Hepatocyte (in vitro differentiated cells): ENCODE data around the gene CHST11.

Experiments used
- EZH2 ChIP-seq: fragments of 200-600 bp; sonication (generic); IDR thresholded peaks from 2 replicates; pipeline ENCODE4 v1.6.1; 2016; ENCODE audit warnings: antibody characterized with exemption, mild to moderate bottlenecking, borderline replicate concordance
- TF ChIP-seq, protein P1 (sequence below): fragments of 200-600 bp; sonication (generic); IDR thresholded peaks from 2 replicates; pipeline ENCODE4 v1.5.1; 2016; ENCODE audit warnings: antibody characterized with exemption, mild to moderate bottlenecking; ENCODE audit not compliant: poor library complexity

DNA sequence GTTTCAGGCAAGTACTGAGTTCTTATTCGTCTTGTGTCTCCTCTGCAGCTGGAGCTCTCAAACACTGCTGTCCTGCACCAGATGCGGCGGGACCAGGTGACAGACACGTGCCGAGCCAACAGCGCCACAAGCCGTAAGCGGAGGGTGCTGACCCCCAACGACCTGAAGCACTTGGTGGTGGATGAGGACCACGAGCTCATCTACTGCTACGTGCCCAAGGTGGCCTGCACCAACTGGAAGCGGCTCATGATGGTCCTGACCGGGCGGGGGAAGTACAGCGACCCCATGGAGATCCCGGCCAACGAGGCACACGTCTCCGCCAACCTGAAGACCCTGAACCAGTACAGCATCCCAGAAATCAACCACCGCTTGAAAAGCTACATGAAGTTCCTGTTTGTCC is 300.2 kb downstream of the CHST11 start:
- TF ChIP-seq, protein P1, sequence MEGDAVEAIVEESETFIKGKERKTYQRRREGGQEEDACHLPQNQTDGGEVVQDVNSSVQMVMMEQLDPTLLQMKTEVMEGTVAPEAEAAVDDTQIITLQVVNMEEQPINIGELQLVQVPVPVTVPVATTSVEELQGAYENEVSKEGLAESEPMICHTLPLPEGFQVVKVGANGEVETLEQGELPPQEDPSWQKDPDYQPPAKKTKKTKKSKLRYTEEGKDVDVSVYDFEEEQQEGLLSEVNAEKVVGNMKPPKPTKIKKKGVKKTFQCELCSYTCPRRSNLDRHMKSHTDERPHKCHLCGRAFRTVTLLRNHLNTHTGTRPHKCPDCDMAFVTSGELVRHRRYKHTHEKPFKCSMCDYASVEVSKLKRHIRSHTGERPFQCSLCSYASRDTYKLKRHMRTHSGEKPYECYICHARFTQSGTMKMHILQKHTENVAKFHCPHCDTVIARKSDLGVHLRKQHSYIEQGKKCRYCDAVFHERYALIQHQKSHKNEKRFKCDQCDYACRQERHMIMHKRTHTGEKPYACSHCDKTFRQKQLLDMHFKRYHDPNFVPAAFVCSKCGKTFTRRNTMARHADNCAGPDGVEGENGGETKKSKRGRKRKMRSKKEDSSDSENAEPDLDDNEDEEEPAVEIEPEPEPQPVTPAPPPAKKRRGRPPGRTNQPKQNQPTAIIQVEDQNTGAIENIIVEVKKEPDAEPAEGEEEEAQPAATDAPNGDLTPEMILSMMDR, result no peak
- no peak for TF ChIP-seq EZH2
